SK-N-SH (cell line): ENCODE data around the gene HUS1B. TPM values are rescaled to one million over a fixed set of nuclear protein-coding genes. Genes with fewer than 3 reads are reported as not detected.

Experiments used
- CTCF ChIA-PET: fragments of 300-600, 350-600 bp; formaldehyde crosslinking; extraction: SDS; loops from one replicate; lab custom pipeline; 2021; lab: Yijun Ruan, JAX
- POLR2A ChIA-PET: fragments of 350-600 bp; sonication (Branson Sonifier 250); formaldehyde crosslinking; extraction: SDS; loops from one replicate; lab custom pipeline; 2020; ENCODE audit warnings: antibody characterized with exemption, inconsistent platforms; lab: Yijun Ruan, JAX
- DNase-seq: peaks from one replicate; pipeline ENCODE4 v3.0.0; 2012
- H2AFZ ChIP-seq: fragments of 200-600 bp; sonication (generic); 2 replicates; pipeline ENCODE4 v1.8.1; 2016; ENCODE audit warnings: antibody characterized with exemption, mild to moderate bottlenecking, low read depth
- H3F3A ChIP-seq: fragments of 200-600 bp; sonication (generic); replicated peaks from 2 replicates; pipeline ENCODE3; 2016; ENCODE audit warnings: antibody characterized with exemption, mild to moderate bottlenecking; ENCODE audit not compliant: insufficient read depth
- H3K27ac ChIP-seq, 2 experiments: fragments of 200-500 bp in 1 of 2; fragments of 200-600 bp in 1 of 2; sonication (Bioruptor generic) in 1 of 2; sonication (generic), shearing (Covaris generic) in 1 of 2; 2 replicates each; pipeline versions ENCODE4 v1.5.1 to v1.6.1; 2014 to 2016; ENCODE audit warnings: low read depth in 2 of 2, inconsistent platforms in 1 of 2, low read length in 1 of 2, mild to moderate bottlenecking in 1 of 2, mixed read lengths in 1 of 2
- H3K27me3 ChIP-seq: fragments of 200-600 bp; sonication (generic), shearing (Covaris generic); 2 replicates; pipeline ENCODE4 v1.6.1; 2016; ENCODE audit warnings: mixed run types; ENCODE audit not compliant: insufficient read depth
- H3K36me3 ChIP-seq, 2 experiments: fragments of 200-500 bp in 1 of 2; fragments of 200-600 bp in 1 of 2; sonication (Bioruptor generic) in 1 of 2; sonication (generic) in 1 of 2; replicated peaks in 1 of 2; 2 replicates each; pipeline versions ENCODE3 to v1.5.1; 2014 to 2016; ENCODE audit warnings: low read length in 1 of 2, mild to moderate bottlenecking in 1 of 2; ENCODE audit not compliant: insufficient read depth in 2 of 2, control insufficient read depth in 1 of 2
- H3K4me1 ChIP-seq, 2 experiments: fragments of 200-500 bp in 1 of 2; fragments of 200-600 bp in 1 of 2; sonication (Bioruptor generic) in 1 of 2; sonication (generic), shearing (Covaris generic) in 1 of 2; 2 replicates each; pipeline versions ENCODE4 v1.5.1 to v1.6.1; 2014 to 2016; ENCODE audit warnings: low read depth in 1 of 2, low read length in 1 of 2, mixed run types in 1 of 2; ENCODE audit not compliant: insufficient read depth in 2 of 2, control insufficient read depth in 1 of 2
- H3K4me2 ChIP-seq: fragments of 200-600 bp; sonication (generic), shearing (Covaris generic); 2 replicates; pipeline ENCODE4 v1.6.1; 2017; ENCODE audit warnings: mixed run types
- H3K4me3 ChIP-seq, 2 experiments: fragments of 200-500 bp in 1 of 2; fragments of 200-600 bp in 1 of 2; sonication (Bioruptor generic) in 1 of 2; sonication (generic), shearing (Covaris generic) in 1 of 2; 2 replicates each; pipeline versions ENCODE4 v1.5.1 to v1.8.1; 2014 to 2016; ENCODE audit warnings: low read depth in 2 of 2, inconsistent platforms in 1 of 2, low read length in 1 of 2, mild to moderate bottlenecking in 1 of 2, mixed read lengths in 1 of 2, moderate library complexity in 1 of 2
- H3K79me2 ChIP-seq: fragments of 200-600 bp; sonication (generic); 2 replicates; pipeline ENCODE4 v1.8.1; 2017; ENCODE audit warnings: mild to moderate bottlenecking; ENCODE audit not compliant: insufficient read depth
- H3K9ac ChIP-seq: fragments of 200-600 bp; sonication (generic); 2 replicates; pipeline ENCODE4 v1.6.1; 2017; ENCODE audit warnings: mixed run types
- H3K9me2 ChIP-seq: fragments of 200-600 bp; sonication (generic); 2 replicates; pipeline ENCODE4 v1.6.1; 2017; ENCODE audit warnings: mixed run types
- H3K9me3 ChIP-seq: fragments of 200-600 bp; sonication (generic); 2 replicates; pipeline ENCODE4 v1.6.1; 2017; ENCODE audit warnings: mixed run types, mild to moderate bottlenecking, moderate library complexity
- H4K20me1 ChIP-seq: fragments of 200-600 bp; sonication (generic); 2 replicates; pipeline ENCODE4 v1.6.1; 2017; ENCODE audit warnings: mild to moderate bottlenecking, mixed run types; ENCODE audit not compliant: insufficient read depth
- CHD2 ChIP-seq: fragments of 150-350 bp; IDR thresholded peaks from 2 replicates; pipeline ENCODE4 v1.6.1; 2018; ENCODE audit warnings: low read length; ENCODE audit not compliant: partially characterized antibody
- CTCF ChIP-seq: fragments of 200-600 bp; sonication (generic); IDR thresholded peaks from 2 replicates; pipeline ENCODE4 v1.6.1; 2017; ENCODE audit warnings: antibody characterized with exemption, mild to moderate bottlenecking, moderate library complexity
- ELF1 ChIP-seq: IDR thresholded peaks from 2 replicates; pipeline ENCODE4 v1.4.0; 2012
- FOSL2 ChIP-seq: IDR thresholded peaks from 2 replicates; pipeline ENCODE4 v1.4.0; 2012; ENCODE audit warnings: low read depth, mild to moderate bottlenecking, moderate library complexity, borderline replicate concordance
- FOXJ3 ChIP-seq: sonication (generic); formaldehyde crosslinking; IDR thresholded peaks from 2 replicates; pipeline ENCODE4 v1.5.1; 2020; ENCODE audit warnings: mild to moderate bottlenecking, missing genetic modification reagents
- FOXM1 ChIP-seq: IDR thresholded peaks from 2 replicates; pipeline ENCODE4 v1.4.0; 2012; ENCODE audit warnings: low read depth, mild to moderate bottlenecking
- MAX ChIP-seq: IDR thresholded peaks from 2 replicates; pipeline ENCODE4 v1.4.0; 2012; ENCODE audit warnings: low read depth
- MEF2A ChIP-seq: IDR thresholded peaks from 2 replicates; pipeline ENCODE4 v1.4.0; 2012; ENCODE audit warnings: low read depth, borderline replicate concordance
- NFIC ChIP-seq: IDR thresholded peaks from 2 replicates; pipeline ENCODE4 v1.4.0; 2012; ENCODE audit warnings: borderline replicate concordance
- POLR2AphosphoS5 ChIP-seq: IDR thresholded peaks from 2 replicates; pipeline ENCODE4 v1.6.1; 2012; ENCODE audit warnings: low read depth, low read length
- RAD21 ChIP-seq: IDR thresholded peaks from 2 replicates; pipeline ENCODE4 v1.6.1; 2012; ENCODE audit warnings: mild to moderate bottlenecking, low read length
- RCOR1 ChIP-seq: fragments of 150-350 bp; IDR thresholded peaks from 2 replicates; pipeline ENCODE4 v1.6.1; 2017; ENCODE audit warnings: antibody characterized with exemption, low read length
- RFX5 ChIP-seq: IDR thresholded peaks from 2 replicates; pipeline ENCODE4 v1.6.1; 2012; ENCODE audit warnings: mild to moderate bottlenecking, improper control_type of control experiment, low read length
- RXRA ChIP-seq: IDR thresholded peaks from 2 replicates; pipeline ENCODE4 v1.4.0; 2012; ENCODE audit warnings: low read depth, mild to moderate bottlenecking, borderline replicate concordance
- SMC3 ChIP-seq: IDR thresholded peaks from 2 replicates; pipeline ENCODE4 v1.6.1; 2012; ENCODE audit warnings: low read depth, low read length, improper control_type of control experiment
- TCF12 ChIP-seq: IDR thresholded peaks from 2 replicates; pipeline ENCODE4 v1.4.0; 2012
- USF1 ChIP-seq: IDR thresholded peaks from 2 replicates; pipeline ENCODE4 v1.4.0; 2012; ENCODE audit warnings: low read depth, borderline replicate concordance
- WGBS: methylation state at CpG from one replicate; pipeline ENCODE4 v1.1.6; 2017; ENCODE audit warnings: low lambda C conversion rate; 5-methylcytosine and 5-hydroxymethylcytosine counted together
- polyA plus RNA-seq, 3 experiments: library from polyadenylated mRNA; depleted of rRNA; stranded (reverse); fragments of >200 nt; gene quantifications; 2 replicates each; pipeline ENCODE4 v1.2.3, GENCODE V29; 2012

Gene HUS1B
- polyA plus RNA-seq, 1 of the 3 experiments (the other 2 are of a cell fraction) = 0.30 TPM

- Histone ChIP-seq H3K27me3 (no peaks in the 10 kb centered on the region), H4K20me1 (peaks cover 27% of the 10 kb centered on the region), H3K9me3 (no peaks in the 10 kb centered on the region), H3K9me2 (no peaks in the 10 kb centered on the region), H3K36me3 (peaks cover 3 to 11% of the 10 kb centered on the region in 2 experiments), H3K27ac (no peak overlapping the region), H3F3A (no peaks in the 10 kb centered on the region), H2AFZ (no peak overlapping the region), H3K4me3 (no peak overlapping the region), H3K9ac (no peak overlapping the region), H3K79me2 (peaks cover 63% of the 10 kb centered on the region), H3K4me2 (no peak overlapping the region), H3K4me1 (peaks cover 4 to 9% of the 10 kb centered on the region in 2 experiments; a peak in 3 of 4 replicates)
- TF ChIP-seq MEF2A (no peak), RAD21 (peak; percentile 26; the same call in 1 of the 2 replicates), CTCF (0 out of 2 replicates have a peak, but pooled peaks have one; percentile 7), ELF1 (no peak), SMC3 (no peak)
- ChIA-PET POLR2A (no interaction called here), CTCF (interaction anchor here (1.1 to 1.5 kb wide), 2 partner anchors 13 to 35 kb away, joined by 3 read pairs; no protein-coding TSS in a partner anchor)
- no peak for DNase-seq
- 97% methylated on average over 3 of the region's 3 CpGs for WGBS
Observed at GRCh38 chr6:686497-686896, 29.6 kb upstream of the HUS1B start.

- H3K79me2 ChIP-seq = peaks cover 62% of the 10 kb centered on the region
- ChIA-PET CTCF (interaction anchor here (1.5 to 2.6 kb wide), 3 partner anchors 11 to 92 kb away, joined by 3 to 13 read pairs (median 9); no protein-coding TSS in a partner anchor), POLR2A (no interaction called here)
- H3K36me3 ChIP-seq = peaks cover 3 to 11% of the 10 kb centered on the region in 2 experiments
- no peaks in the 10 kb centered on the region for H3K9me3 ChIP-seq
- peaks cover 3 to 9% of the 10 kb centered on the region in 2 experiments; a peak in 3 of 4 replicates for H3K4me1 ChIP-seq
- peaks cover 27% of the 10 kb centered on the region for H4K20me1 ChIP-seq
- H3K27ac ChIP-seq = no peak overlapping the region
- TF ChIP-seq NFIC (no peak), FOSL2 (no peak), USF1 (no peak), RAD21 (no peak), FOXM1 (no peak), RFX5 (no peak), SMC3 (no peak), POLR2AphosphoS5 (no peak), FOXJ3 (CRISPR knock-in tag) (no peak), RXRA (no peak), RCOR1 (no peak), MAX (no peak), MEF2A (no peak), CHD2 (no peak), TCF12 (no peak)
- no peaks in the 10 kb centered on the region for H3F3A ChIP-seq
- DNase-seq = no peak
- H3K9me2 ChIP-seq = no peaks in the 10 kb centered on the region
- no peak overlapping the region for H3K9ac ChIP-seq
- H2AFZ ChIP-seq = no peak overlapping the region
- H3K27me3 ChIP-seq = no peaks in the 10 kb centered on the region
- no peak overlapping the region for H3K4me3 ChIP-seq
- 89% methylated on average over 6 of the region's 6 CpGs for WGBS
- H3K4me2 ChIP-seq = peak overlapping the region; percentile 50; the same call in 1 of the 2 replicates
Observed at GRCh38 chr6:684831-685636, 28.1 kb upstream of the HUS1B start.
